HepG2 (cell line): Measurements from ENCODE around the gene GK.
"Not testable (repeated sequence)": the region's sequence is repeated elsewhere in the genome, so short reads cannot be mapped to it uniquely, and the experiment has no call there.

ENCODE experiments used
- ATF3 ChIP-seq: sonication (generic); formaldehyde crosslinking; IDR thresholded peaks from 2 replicates; pipeline ENCODE4 v1.4.0; 2020; ENCODE audit warnings: missing genetic modification reagents
- CTCF ChIP-seq: sonication (generic); formaldehyde crosslinking; IDR thresholded peaks from 2 replicates; pipeline ENCODE4 v1.5.0; 2020; ENCODE audit warnings: mild to moderate bottlenecking, missing genetic modification reagents, moderate library complexity
- ELF1 ChIP-seq: sonication (generic); formaldehyde crosslinking; IDR thresholded peaks from 2 replicates; pipeline ENCODE4 v1.4.0; 2020; ENCODE audit warnings: missing genetic modification reagents
- EZH2 ChIP-seq: conservative IDR thresholded peaks from 2 replicates; pipeline ENCODE4 v1.6.1; 2012; ENCODE audit warnings: mild to moderate bottlenecking, low read depth, low read length, moderate library complexity
- HIVEP1 ChIP-seq: sonication (generic); formaldehyde crosslinking; IDR thresholded peaks from 2 replicates; pipeline ENCODE4 v1.4.0; 2020; ENCODE audit warnings: mild to moderate bottlenecking, missing genetic modification reagents
- HOMEZ ChIP-seq: IDR thresholded peaks from 2 replicates; pipeline ENCODE4 v1.6.1; 2016; ENCODE audit warnings: low read depth
- JUN ChIP-seq: sonication (generic); formaldehyde crosslinking; IDR thresholded peaks from 2 replicates; pipeline ENCODE4 v1.4.0; 2020; ENCODE audit warnings: mild to moderate bottlenecking, missing genetic modification reagents
- MTERF4 ChIP-seq: sonication (generic); formaldehyde crosslinking; IDR thresholded peaks from 2 replicates; pipeline ENCODE4 v1.8.0; 2023; ENCODE audit warnings: mild to moderate bottlenecking, missing genetic modification reagents
- POLR2A ChIP-seq, 2 experiments: IDR thresholded peaks; 2 replicates each; pipeline ENCODE4 v1.6.1; 2011; ENCODE audit warnings: low read depth in 2 of 2, low read length in 2 of 2, mild to moderate bottlenecking in 1 of 2, moderate library complexity in 1 of 2; ENCODE audit not compliant: insufficient read depth in 1 of 2
- RBAK ChIP-seq: sonication (generic); formaldehyde crosslinking; IDR thresholded peaks from 2 replicates; pipeline ENCODE4 v1.5.1; 2020; ENCODE audit warnings: mild to moderate bottlenecking, missing genetic modification reagents
- TARDBP ChIP-seq: sonication (generic); formaldehyde crosslinking; IDR thresholded peaks from 2 replicates; pipeline ENCODE4 v1.8.0; 2022; ENCODE audit warnings: mild to moderate bottlenecking, missing genetic modification reagents
- TCF7 ChIP-seq: sonication (generic); IDR thresholded peaks from 2 replicates; pipeline ENCODE4 v1.6.1; 2016; ENCODE audit warnings: antibody characterized with exemption, low read depth
- TF ChIP-seq, protein P1 (sequence below): sonication (generic); formaldehyde crosslinking; IDR thresholded peaks from 2 replicates; pipeline ENCODE4 v1.4.0; 2020; ENCODE audit warnings: mild to moderate bottlenecking, missing genetic modification reagents, borderline replicate concordance

- TF ChIP-seq, protein P1, sequence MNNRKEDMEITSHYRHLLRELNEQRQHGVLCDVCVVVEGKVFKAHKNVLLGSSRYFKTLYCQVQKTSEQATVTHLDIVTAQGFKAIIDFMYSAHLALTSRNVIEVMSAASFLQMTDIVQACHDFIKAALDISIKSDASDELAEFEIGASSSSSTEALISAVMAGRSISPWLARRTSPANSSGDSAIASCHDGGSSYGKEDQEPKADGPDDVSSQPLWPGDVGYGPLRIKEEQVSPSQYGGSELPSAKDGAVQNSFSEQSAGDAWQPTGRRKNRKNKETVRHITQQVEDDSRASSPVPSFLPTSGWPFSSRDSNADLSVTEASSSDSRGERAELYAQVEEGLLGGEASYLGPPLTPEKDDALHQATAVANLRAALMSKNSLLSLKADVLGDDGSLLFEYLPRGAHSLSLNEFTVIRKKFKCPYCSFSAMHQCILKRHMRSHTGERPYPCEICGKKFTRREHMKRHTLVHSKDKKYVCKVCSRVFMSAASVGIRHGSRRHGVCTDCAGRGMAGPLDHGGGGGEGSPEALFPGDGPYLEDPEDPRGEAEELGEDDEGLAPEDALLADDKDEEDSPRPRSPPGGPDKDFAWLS (CRISPR knock-in tag): not testable (repeated sequence)
- TF ChIP-seq ATF3 (CRISPR knock-in tag); HOMEZ (CRISPR knock-in tag); JUN (CRISPR knock-in tag); HIVEP1 (CRISPR knock-in tag); RBAK (CRISPR knock-in tag); CTCF; MTERF4; EZH2; ELF1; POLR2A (IDR thresholded peaks at IDR 0.05; ENCODE audit: insufficient read depth in 1 of 2, low read depth in 2 of 2, low read length in 2 of 2); TCF7; TARDBP (CRISPR knock-in tag): not testable (repeated sequence)
Measured at GRCh38 chrX:30634070-30634469, 19.2 kb upstream of the GK start.
